Activated CD4-positive, alpha-beta T cell treated with anti-CD3 and anti-CD28 coated beads for 1 hour (primary cell): ENCODE results near the gene ZBTB7C.
"Not testable (repeated sequence)": the region's sequence is repeated elsewhere in the genome, so short reads cannot be mapped to it uniquely, and the experiment has no call there.

Source experiments
- DNase-seq: peaks from one replicate; pipeline ENCODE4 v3.0.0-alpha.2; 2020

The ZBTB7C gene

DNA sequence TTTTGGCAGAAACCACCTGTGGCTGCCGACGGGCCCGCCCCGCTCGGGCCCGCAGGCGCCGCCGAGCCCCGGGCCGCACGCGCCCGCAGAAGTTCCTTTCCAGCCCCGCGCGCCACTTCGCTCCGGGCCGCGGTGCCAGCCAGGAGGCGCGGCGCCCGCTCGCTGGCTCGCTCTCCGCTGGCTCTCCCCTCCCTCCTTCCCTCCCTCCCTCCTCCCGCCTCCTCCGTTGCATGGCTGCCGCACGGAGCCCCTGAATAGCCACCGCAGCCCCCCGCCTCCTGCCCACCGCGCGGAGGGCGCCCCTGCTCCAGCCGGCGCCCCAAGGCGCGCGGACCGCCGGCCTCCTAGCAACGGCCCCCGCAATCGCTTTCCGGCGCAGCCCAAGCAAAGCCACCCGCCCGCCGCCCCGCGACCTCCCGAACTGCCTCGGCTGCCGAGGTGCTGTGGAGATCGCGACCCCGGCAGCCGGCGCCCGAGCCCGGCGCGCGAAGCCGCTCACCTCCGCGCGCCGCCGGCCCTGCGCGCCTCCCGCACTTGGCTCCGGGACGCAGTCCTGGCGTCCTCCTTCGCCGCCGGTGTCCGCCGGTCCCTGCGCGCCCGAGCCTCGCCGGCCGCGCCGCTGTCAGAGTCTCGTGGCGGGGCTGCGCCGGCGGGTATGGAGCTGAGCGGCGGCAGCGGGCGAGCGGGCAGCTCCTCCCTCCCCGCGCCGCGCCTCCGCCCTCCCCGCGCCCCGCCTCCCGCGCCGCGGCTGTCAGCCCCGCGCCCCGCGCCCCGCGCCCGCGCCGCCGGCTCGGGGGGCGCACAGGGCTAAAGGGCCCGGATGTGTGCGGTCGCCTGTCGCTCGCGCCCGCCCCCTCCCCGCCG is at the start of gene ZBTB7C:
Gene ZBTB7C (minus strand): TSS at position 657 of the 864 bp plus-strand sequence.
- DNase-seq, result no peak

DNA sequence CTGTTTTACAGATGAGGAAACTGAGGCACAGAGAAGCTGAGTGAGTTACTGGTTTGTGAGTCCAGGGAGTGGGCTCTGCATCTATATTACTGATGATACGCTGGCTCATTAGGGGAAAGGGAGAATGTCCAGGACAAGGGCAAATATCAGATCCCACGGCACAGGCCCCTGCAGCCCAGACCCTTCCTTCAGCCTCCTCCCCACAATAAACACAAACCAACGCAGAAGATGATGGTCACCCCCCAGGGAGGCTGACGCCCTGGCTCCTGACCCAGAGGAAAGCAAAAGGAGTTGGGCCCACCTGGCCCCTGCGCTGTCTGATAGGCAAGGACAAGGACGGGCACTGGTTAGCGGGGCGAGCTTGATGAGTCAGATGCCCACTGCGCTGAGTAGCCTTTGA is 47.7 kb upstream of the ZBTB7C start:
- no peak for DNase-seq

DNA sequence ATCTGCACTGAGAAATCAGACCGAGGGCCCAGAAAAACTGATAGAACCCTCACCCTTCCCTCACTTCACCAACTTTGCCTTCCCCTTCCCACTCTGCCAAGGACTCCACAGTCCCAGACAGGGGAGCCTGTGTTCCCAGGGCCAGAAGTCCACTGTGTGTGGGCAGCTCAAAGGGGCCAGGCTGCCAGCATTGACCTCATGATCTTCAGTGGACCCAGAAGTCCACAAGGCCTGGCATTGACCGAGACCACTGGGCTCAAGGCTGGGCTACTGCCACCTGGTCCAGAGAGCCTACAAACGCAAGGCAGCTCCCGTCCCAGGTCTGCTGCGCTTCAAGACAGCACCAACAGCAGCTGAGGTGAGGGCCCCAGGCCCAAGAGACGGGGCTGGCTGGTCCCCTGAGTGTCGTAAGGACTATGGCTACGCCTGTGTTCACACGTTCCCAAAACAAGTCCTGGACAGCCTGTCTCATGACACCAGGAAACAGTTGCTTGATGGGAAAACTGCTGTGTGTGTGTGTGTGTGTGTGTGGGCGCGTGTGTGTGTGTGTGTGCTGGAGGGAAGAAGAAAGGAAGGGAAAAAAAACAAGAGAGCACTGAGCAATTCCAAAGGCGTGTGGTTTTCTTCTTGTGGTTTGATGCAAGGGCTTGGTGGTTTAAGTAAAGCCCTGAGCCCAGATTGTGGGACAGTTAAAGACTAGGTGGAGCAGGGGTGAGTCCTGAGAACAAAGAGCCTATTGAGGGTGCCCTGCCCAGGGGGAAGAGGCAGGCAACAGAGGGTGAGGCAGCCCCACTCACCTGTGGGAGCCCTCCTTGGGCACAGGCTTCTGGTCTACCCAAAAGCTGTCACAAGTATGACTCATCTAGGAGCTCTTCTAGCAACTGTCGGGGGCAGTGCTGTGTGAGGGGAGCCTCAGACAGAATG is 46.6 kb upstream of the ZBTB7C start:
- peak; percentile 32 for DNase-seq

DNA sequence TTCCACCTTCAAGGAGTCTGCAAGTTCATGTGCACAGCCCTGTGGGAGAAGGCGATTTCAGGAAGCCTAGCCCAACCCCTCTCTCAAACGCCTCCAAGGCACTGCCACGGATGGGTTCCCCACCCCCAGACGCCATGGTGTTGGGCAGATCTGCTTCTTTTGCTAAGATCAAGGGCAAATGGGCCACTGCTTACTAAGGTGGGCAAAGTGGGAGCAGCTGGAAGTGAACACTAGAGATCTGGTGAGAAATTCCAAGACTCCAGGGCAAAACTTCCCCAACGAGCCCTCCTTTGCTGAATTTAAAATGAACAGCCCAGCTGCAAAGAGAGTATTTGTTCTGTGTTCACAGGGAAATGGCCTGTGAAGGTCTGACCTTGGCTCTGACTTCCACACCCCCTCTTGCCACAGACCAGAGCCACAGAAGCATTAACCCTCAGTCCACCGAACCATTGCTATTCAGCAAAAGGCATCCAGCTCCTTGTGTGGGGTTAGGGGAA is 45.1 kb upstream of the ZBTB7C start:
- DNase-seq, result no peak

DNA sequence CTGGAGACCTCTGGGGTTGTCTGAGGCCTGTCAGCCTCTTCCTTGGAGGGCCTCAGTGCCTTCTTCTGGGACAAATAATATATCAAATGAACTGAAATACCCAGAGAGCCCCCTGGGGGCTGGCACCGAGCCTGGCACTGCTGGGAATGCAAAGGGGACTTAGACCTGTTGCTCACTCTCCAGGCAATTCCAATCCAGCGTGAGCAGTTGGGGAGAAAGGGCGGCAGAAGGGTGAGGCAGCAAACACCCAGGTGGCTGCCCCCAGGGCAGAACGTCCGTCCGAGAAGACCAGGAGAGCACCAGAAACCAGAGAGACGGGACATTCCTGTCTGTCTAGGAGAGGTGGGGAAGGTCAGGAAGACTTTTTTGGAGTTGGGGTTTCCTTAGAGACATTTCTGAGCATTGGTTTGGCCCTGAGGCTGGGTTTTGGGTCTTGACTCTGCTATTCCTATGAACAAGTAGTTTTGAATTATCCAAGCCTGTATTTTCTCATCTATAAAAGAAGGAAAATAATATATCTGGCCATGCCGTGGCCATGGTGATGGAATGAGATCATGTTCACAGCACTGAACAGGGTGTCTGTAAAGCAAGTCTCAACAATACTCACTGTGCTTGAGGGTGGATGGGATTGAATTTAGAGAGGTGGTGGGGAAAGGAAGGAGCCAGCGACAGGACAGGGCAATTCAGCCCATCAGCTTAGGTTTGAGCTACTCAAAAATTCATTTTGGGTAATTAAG is 44.3 kb upstream of the ZBTB7C start:
- DNase-seq, result no peak

DNA sequence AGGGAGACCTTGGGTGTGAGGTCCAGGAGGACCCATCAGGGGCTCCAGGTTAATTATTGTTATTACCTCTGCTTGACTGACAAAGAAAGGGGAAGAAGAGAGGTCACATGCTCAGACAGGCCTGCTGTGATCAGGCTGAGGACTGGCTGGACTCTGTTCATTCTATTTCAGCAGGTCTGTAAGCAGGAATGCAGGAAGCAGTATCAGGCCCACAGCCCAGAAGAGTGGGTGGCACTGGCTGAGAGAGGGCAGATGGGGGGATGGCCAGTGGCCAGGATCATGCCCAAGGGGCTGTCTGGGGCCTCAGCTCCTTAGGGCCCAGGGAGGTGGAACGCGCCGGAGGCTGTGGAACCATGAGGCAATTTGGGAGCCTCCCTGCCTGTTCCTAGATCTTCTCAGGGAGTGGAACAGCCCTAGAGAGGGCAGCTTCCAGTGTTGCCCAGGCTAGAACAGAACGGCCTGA is 43.7 kb upstream of the ZBTB7C start:
- no peak for DNase-seq

DNA sequence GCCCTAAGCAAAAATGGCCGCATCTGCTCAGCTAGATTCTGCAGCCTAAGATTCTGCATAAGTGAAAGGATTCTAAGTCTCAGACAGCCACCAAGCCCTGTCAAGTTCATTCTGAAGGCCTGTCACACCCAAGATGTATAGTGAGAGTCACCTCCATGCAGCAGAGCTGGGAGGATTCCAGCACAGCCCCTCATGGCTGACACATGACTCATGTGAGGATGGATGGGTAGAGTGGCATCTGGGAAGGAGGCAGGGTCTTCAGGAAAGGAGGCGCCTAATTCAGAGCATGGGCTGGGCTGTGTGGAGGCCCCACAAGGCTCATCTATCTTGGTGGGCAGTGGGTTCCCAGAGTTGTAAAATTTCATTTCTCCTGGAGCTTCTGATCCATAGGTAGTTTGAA is 41.5 kb upstream of the ZBTB7C start:
- DNase-seq, result no peak

DNA sequence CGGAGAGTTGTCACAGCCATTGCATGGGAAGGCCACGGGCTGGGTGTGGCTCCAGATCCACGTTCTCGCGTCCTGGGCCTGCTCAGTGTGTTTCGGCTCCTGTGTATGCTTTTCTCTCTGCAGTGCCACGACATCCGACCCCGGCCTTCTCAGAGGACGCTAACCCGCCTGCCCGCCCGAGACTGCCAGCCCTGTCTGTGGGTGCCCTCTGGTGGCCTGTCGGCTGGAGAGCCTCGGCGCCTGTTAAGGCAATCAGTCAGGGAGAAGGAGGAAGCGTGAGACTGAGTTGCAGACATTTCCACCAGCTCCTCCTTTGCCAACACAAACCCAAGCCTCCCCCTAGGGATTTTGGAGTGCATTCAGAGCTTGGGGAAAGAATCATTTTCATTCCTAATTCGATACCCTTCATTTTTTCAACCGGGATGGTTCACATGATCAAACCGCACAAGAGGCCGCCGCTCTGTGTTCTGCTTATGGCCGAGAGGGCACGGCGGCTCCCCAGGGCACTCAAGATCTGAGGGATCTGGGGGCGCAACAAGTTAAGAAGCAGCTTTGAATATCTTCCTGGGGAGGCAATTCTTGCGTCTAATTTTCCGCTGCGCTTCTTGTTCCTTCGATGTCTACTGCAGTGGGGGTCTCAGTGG is 37.5 kb upstream of the ZBTB7C start:
- peak; percentile 52 for DNase-seq

DNA sequence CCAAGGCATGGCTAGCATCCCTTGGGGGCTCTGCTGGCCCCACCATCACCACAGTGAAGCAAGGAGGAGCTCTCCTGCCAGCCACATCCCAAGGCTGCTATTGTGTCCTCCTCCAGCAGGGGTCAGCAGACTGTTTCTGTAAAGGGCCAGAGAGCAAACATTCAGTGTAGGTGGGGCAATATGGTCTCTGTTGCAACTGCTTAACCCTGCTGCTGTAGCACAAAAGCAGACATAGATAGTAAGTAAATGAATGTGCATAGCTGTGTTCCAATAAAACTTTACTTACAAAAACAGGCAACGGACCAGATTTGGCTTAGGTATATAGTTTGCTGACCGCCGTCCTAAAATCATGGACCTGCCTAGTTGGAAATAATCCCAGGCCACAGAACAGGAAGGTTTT is 36.4 kb upstream of the ZBTB7C start:
- DNase-seq, result peak; percentile 53

DNA sequence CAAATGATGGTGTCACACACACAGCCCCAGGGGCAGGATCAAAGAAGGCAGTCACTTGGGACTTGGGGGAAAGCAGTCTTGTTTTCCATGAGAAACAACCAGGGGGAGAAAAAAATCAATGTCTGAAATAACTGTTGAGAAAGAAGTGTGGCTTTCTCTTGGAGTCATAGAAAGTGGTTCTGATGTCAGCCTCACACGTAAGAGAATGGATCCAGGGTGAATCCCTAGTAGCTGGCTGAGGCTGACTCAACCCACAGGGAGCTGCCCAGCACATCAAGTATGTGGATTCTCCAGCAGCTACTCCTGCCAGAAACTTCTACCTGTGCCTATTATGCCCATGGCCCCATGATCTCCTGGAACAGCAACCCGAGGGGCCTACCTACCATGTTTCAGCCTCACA is 33.6 kb upstream of the ZBTB7C start:
- no peak for DNase-seq

DNA sequence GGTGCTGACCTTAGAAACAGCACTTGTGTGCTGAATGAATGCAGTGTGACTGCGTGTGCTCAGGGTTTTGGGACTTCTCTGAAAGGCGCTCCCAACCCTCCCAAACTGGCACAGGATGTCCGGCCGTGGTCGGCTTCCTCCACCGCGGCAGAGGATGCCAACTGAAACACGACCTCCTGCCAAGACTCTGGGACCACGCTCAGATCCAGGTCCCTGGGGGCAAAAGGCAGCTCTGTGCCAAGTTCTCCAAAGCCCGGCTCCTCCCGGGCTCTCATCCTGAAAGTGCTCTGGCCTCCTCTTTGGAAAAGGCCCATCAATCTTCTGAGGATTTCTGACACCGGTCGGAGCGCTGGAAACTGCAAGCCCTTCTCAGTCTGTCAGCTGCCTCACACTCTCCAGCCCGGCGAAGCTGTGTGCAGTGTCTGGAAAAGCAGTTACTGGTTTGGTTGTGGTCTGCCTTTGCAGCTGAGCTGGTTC is 32.3 kb upstream of the ZBTB7C start:
- no peak for DNase-seq

DNA sequence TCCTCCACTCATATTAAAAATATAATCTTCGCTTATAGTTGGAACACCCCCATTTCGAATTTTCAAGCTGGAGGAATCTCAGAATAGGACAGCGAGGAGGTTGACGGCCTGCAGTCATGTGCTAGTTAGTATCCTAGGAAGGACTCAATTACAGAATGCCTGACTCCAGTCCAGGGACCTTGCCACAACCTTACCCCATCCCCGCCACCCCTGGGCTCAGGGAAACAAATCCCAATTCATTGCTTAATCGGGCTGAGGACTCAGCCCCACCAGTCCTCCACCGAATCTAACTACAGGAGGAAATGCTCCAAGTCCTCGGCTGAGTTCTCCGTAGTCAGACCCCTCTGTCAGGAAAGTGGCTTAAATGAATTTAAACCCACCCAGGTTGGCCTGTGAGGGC is 31.7 kb upstream of the ZBTB7C start:
- no peak for DNase-seq

DNA sequence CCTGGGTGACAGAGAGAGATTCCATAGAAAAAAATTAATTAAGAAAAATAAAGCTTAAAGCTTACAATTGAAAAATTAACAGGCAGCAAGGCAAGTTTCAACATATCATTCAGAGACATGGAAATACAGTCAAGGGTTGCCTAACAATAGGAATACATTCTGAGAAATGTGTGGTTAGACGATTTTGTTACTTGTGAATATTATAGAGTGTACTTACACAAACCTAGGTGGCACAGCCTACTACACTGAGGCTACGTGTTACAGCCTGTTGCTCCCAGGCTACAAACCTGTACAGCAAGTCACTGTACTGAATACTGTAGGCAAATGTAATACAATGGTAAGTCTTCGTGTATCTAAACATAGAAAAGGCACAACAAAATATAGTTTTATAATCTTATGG is 27.7 kb upstream of the ZBTB7C start:
- DNase-seq, result no peak

DNA sequence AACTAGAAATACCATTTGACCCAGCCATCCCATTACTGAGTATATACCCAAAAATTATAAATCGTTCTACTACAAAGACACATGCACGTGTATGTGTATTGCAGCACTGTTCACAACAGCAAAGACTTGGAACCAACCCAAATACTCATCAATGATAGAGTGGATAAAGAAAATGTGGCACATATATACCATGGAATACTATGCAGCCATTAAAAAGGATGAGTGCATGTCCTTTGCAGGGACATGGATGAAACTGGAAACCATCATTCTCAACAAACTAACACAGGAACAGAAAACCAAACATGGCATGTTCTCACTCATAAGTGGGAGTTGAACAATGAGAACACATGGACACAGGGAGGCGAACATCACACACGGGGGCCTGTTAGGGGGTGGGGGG is 25.2 kb upstream of the ZBTB7C start:
- not testable (repeated sequence) for DNase-seq

DNA sequence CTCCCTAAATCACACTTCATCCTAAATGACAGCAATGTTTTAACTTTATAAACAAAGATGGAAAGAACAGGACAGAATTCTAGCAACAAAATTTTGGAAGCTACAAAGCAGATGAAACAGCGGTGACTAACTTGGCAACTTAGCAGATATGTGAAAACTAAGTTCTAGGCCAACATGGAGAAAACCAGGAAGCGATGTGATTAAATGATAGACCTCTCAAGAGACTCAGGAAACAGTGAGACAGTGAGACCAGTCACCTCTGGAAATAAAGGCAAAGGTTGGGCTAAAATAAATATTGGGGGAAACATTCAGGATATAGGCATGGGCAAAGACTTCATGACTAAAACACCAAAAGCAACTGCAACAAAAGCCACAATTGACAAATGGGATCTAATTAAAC is 24.4 kb upstream of the ZBTB7C start:
- DNase-seq, result no peak

DNA sequence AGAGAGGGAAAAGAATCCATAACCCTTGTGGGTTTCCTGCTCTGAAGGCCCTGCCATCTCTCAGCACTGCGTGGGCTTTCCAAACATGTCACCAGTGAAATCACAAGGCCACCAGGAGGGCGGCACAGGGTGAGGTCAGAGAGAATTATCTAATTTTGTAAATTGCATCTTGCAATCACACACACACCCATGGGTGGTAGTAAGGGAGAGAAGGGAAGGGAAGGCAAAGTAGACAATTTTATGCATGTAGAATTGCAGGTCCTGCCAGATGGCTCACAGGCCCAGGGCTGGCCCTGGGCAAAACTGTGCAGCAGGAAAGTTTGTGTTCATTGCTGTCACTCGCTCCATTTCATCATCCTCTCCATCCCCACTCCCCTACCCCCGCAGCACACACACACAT is 21.0 kb upstream of the ZBTB7C start:
- DNase-seq, result no peak

DNA sequence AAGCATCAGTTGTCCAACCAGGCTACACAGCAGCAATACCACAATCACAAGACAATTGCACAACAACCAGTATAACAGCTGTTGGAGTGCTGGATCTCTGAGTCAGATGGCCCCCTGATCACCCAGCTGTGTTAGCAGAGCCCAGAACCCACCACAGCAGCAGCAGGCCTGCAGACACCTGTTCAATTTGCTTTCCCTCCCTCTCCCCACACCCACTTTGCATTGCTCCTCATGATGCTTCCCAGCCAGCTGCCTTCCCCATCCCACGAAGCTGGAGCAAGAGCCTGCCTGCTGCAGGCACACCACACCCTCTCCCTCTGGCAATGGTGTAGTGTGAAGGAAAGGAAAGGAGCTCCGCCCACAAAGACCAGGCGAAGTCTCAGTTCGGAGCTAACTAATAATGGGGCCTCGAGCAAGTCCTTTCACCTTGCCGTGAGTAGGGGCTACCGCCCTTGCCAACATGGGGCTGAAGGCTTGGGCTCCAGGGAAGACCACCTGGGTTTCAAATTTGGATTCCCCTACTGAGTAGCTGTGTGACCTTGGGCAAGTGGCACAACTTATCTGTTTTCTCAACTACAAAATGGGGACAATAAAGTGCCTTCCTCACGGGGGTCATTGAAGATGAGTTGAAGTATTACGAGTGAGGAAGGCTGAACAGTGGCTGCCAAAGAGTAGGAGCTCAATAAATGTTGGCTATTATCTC is 19.4 kb upstream of the ZBTB7C start:
- no peak for DNase-seq

DNA sequence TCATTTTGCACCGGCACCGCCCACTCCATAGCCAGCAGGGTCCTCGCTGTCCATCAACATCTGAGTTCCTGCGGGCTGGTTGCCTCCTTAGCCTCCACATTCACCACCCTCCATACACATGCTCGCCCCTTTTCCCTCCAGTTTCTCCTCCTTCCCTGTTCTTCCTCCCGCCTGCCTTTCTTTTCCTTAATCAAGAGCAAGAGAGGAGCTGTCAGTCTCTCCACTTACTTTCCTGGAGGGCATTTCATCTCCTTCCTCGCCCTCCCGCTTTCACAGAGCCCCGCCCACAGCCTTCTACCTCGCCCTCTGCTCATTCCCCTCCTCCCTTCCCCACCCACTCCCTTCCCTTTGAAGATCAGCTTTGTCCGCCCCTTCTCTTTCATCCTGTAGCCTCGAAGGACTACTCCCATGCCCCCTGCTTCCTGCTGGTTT is 13.8 kb upstream of the ZBTB7C start:
- DNase-seq, result no peak

DNA sequence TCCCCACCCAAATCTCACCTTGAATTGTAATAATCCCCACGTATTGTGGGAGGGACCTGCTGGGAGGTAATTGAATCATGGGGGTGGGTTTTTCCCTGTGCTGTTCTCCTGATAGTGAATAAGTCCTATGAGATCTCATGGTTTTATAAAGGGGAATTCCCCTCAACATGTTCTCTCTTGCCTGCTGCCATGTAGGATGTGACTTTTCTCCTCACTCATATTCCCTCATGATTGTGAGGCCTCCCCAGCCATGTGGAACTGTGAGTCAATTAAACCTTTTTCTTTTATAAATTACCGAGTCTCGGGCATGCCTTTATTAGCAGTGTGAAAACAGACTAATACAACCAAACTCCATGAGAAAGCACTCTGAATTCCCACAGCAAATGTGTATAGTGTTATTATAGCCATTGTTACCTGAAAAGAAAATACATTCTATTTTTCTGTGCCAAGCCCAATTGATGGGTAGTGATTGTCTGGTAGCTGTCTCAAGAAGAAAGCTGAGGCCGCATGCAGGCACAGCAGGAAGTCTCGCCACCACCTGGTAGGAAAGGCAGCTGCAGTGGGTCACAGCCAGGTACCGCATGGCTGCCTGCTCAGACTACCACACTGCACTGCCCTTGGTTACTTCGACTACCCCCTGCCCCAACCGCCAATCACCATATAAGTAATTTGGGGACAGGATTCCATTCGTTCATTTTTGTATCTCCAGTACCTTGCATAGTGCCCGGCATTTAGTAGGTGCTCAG is 10.3 kb upstream of the ZBTB7C start:
- no peak for DNase-seq

DNA sequence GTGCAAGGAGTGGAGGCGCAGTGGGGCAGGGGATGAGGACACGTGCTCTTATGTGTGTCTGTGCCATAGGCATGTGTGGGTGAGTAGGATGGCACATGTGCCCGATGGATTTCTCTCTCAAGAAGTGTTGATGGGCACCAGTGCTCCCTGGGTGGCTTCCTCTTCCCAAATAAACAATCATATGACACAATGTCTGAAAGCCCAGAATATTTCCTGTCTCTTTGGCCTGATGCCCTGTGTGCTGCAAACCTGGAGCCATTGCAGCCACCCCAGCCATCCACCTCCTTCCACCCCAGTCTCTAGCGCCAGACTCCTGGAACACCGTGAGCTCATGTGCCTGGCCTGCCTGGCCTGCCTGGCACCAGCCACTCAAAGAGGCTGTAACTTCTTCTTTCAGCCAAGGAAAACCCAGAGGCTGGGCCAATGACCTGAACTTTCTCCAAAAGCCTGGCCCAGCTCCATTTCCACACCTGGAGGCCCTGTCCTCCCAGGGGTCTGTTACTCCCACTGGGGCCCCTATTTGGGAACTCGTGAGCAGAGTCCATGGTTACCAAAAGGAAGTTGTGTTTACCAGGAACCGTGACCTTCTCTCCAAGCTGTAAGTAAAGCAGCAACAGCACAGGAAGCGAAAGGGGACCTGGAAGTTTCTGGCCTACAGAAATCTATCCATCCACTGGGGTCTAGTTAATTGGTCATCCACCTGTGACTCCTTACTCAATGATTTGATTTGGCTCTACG is 9.5 kb upstream of the ZBTB7C start:
- no peak for DNase-seq
